GM23248 (cell line): Measurements from ENCODE around the gene HNRNPLL.

Experiments used
- EZH2 ChIP-seq: fragments of 200-600 bp; sonication (generic); IDR thresholded peaks from 2 replicates; pipeline ENCODE4 v1.6.1; 2018; ENCODE audit warnings: antibody characterized with exemption, mild to moderate bottlenecking; ENCODE audit not compliant: insufficient read depth, poor library complexity, severe bottlenecking
- EZH2phosphoT487 ChIP-seq: fragments of 200-600 bp; sonication (generic); IDR thresholded peaks from 2 replicates; pipeline ENCODE4 v1.6.1; 2018; ENCODE audit warnings: antibody characterized with exemption, moderate library complexity, mild to moderate bottlenecking, low read depth; ENCODE audit not compliant: insufficient read depth

DNA sequence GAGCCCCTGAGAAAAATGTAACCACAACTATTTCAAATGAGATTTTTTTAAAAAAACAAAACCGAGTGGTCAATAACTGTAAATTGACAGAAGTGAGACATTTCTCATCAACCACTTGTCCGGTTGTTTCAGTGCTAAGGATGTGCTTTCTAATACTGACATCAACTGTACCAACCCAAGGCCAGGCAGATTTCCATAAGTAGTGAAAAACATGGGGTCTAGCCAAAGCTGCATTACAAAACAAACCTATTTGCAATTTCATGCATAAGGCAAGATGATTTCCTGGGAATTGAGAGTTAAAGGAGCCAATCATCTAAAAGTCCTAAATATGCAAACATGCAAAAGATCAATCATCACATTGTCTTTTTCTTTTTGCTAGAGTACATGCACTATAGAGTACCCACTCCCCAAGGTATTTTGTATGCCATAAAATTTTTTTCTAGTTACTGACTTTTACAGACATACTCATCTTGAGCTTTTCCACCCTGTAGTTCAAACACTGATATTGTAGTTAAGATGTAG is 22.6 kb downstream of the HNRNPLL start:
- no peak for TF ChIP-seq EZH2phosphoT487
- no peak for TF ChIP-seq EZH2
